Brain microvascular endothelial cell (primary cell): ENCODE data around the gene AXIN2.

ENCODE experiments used
- DNase-seq: peaks from one replicate; pipeline ENCODE4 v3.0.0-alpha.2; 2020
- H3K27ac ChIP-seq: fragments of 250-450 bp; sonication (Bioruptor Pico); 2 replicates; pipeline ENCODE4 v1.5.1; 2020; ENCODE audit warnings: mild to moderate bottlenecking, moderate library complexity
- H3K27me3 ChIP-seq: fragments of 250-450 bp; sonication (Bioruptor Pico); replicated peaks from 2 replicates; pipeline ENCODE4 v1.5.1; 2020; ENCODE audit warnings: mild to moderate bottlenecking
- H3K36me3 ChIP-seq: fragments of 250-450 bp; sonication (Bioruptor Pico); replicated peaks from 2 replicates; pipeline ENCODE4 v1.5.1; 2020; ENCODE audit warnings: mild to moderate bottlenecking
- H3K4me3 ChIP-seq: 2 replicates; pipeline ENCODE4 v1.5.1; 2011; ENCODE audit warnings: low read depth, mild to moderate bottlenecking, control low read depth, low read length, moderate library complexity
- CTCF ChIP-seq: IDR thresholded peaks from 2 replicates; pipeline ENCODE4 v1.5.1; 2011; ENCODE audit warnings: low read depth, mild to moderate bottlenecking, moderate library complexity, low read length, control low read depth, inconsistent platforms; ENCODE audit errors: missing control alignments
- in situ Hi-C: cut with HindIII; loops from 2 replicates; pipeline ENCODE4 v1.10.0; 2017; ENCODE audit warnings: low sequenced_read_pairs, low pct_ligation_motif_present

The AXIN2 gene

GRCh38 chr17:65558311-65558682, 3.2 kb downstream of the AXIN2 start:
- peaks cover 4% of the 10 kb centered on the region for H3K27me3 ChIP-seq
- in situ Hi-C loops: no loop called here
- no peaks in the 10 kb centered on the region for H3K36me3 ChIP-seq
- TF ChIP-seq CTCF: no peak
- no peak overlapping the region for H3K27ac ChIP-seq
- DNase-seq: no peak
- no peak overlapping the region for H3K4me3 ChIP-seq

- peaks cover 4% of the 10 kb centered on the region for H3K27me3 ChIP-seq
- no peak overlapping the region for H3K4me3 ChIP-seq
- no peak for DNase-seq
These were observed 3.8 kb downstream of the AXIN2 start for GRCh38 chr17:65557349-65558310.

GRCh38 chr17:65556910-65557348, 4.5 kb downstream of the AXIN2 start:
- no peak for TF ChIP-seq CTCF
- in situ Hi-C loops: no loop called here
- DNase-seq: no peak
- no peak overlapping the region for H3K4me3 ChIP-seq
- no peaks in the 10 kb centered on the region for H3K36me3 ChIP-seq
- H3K27me3 ChIP-seq: peaks cover 4% of the 10 kb centered on the region
- no peak overlapping the region for H3K27ac ChIP-seq

More at GRCh38 chr17:65557349-65558310, 3.8 kb downstream of the AXIN2 start:
- Histone ChIP-seq H3K36me3 (no peaks in the 10 kb centered on the region), H3K27ac (no peak overlapping the region)
- TF ChIP-seq CTCF: no peak
- in situ Hi-C loops: no loop called here

DNA sequence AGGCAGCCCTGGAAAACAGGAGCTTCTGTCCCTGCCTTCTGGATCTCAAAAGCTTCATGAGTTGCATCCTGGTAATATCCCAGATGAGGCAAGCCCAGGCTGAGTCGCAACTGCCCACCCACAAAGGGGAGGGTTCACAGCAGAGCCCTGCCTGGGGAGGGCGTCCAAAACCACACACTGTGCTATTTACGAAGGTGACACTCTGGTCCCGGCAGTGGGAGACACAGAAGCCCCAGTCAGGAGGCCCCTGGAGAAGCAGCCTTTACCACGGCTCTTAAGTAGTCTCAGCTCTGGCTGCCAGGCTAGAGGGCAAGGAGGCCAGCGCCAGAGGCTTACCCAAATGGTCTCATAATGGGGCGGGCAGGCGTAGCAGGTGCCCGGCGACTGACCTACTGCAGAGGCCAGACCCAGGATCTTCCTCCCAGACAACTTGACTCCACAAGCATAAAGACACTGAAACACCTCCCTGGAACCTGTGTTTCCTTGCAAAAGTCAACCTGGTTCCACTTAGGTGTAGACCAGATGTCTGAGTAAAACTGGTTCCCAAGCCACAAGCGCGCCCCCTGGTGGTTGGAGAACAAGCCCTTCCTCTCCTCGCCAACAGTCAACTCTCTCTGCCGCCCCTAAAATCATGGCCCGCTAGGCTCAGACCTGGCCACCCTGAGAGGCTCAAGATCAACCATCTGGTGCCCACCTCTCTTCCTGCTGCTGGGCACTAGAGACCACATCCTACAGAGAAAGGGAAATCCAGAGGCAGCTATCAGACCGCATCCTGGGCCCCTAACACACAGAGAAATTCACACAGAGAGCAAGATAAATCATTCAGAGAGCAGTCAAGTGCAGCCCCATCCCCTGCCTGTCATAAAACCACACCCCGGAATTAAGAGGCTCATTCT, 5.2 kb downstream of the AXIN2 start:
- H3K4me3 ChIP-seq: no peak overlapping the region
- DNase-seq: peak; percentile 52
- H3K36me3 ChIP-seq: no peaks in the 10 kb centered on the region
- in situ Hi-C loops: no loop called here
- H3K27me3 ChIP-seq: peaks cover 4% of the 10 kb centered on the region
- no peak overlapping the region for H3K27ac ChIP-seq
- peak; percentile 95 for TF ChIP-seq CTCF

GRCh38 chr17:65554553-65555223, 6.8 kb downstream of the AXIN2 start:
- peak; percentile 3 for DNase-seq
- in situ Hi-C loops: no loop called here
- H3K36me3 ChIP-seq: no peaks in the 10 kb centered on the region
- TF ChIP-seq CTCF: peak; percentile 40
- no peak overlapping the region for H3K27ac ChIP-seq
- peaks cover 4% of the 10 kb centered on the region for H3K27me3 ChIP-seq
- no peak overlapping the region for H3K4me3 ChIP-seq
